Stimulated activated CD4-positive, alpha-beta T cell treated with anti-CD3 and anti-CD28 coated beads, Interleukin-2, amount 100 ng/mL, for 4 hours (primary cell): ENCODE measurements around the gene IL4R.
"Not testable (repeated sequence)": the region's sequence is repeated elsewhere in the genome, so short reads cannot be mapped to it uniquely, and the experiment has no call there.

Experiments used
- DNase-seq: peaks from one replicate; pipeline ENCODE4 v3.0.0-alpha.2; 2020; ENCODE audit warnings: low read depth

Gene IL4R

GRCh38 chr16:27381236-27381635 lies 67.5 kb downstream of the IL4R start:
- no peak for DNase-seq

GRCh38 chr16:27381974-27382855 lies 68.4 kb downstream of the IL4R start:
- no peak for DNase-seq

- no peak for DNase-seq
Observed at GRCh38 chr16:27383556-27384243, 69.9 kb downstream of the IL4R start.

GRCh38 chr16:27384425-27384824 lies 70.7 kb downstream of the IL4R start:
- no peak for DNase-seq

GRCh38 chr16:27385398-27385797 lies 71.6 kb downstream of the IL4R start:
- DNase-seq, result no peak

- DNase-seq, result no peak
Observed at GRCh38 chr16:27386674-27387073, 72.9 kb downstream of the IL4R start.

GRCh38 chr16:27387724-27388123 lies 74.0 kb downstream of the IL4R start:
- no peak for DNase-seq

GRCh38 chr16:27389272-27389961 lies 75.6 kb downstream of the IL4R start:
- DNase-seq, result no peak

- no peak for DNase-seq
Observed at GRCh38 chr16:27390151-27390550, 76.4 kb downstream of the IL4R start.

- no peak for DNase-seq
Observed at GRCh38 chr16:27392671-27393070, 78.9 kb downstream of the IL4R start.

- DNase-seq, result no peak
Observed at GRCh38 chr16:27394516-27394915, 80.7 kb downstream of the IL4R start.

- not testable (repeated sequence) for DNase-seq
Observed at GRCh38 chr16:27398341-27398893, 84.6 kb downstream of the IL4R start.

- DNase-seq, result no peak
Observed at GRCh38 chr16:27398894-27399853, 85.4 kb downstream of the IL4R start.

- DNase-seq, result no peak
Observed at GRCh38 chr16:27399969-27400368, 86.2 kb downstream of the IL4R start.

- no peak for DNase-seq
Observed at GRCh38 chr16:27400751-27401620, 87.2 kb downstream of the IL4R start.

- DNase-seq, result peak; percentile 84
Observed at GRCh38 chr16:27401768-27402568, 88.2 kb downstream of the IL4R start, which contains the start of gene IL21R. IL21R (plus strand) TSS chr16:27402174; CDS start chr16:27430072, 27,898 bp downstream.

- no peak for DNase-seq
Observed at GRCh38 chr16:27402569-27402963, 88.8 kb downstream of the IL4R start.

- no peak for DNase-seq
Observed at GRCh38 chr16:27402964-27403600, 89.3 kb downstream of the IL4R start.

GRCh38 chr16:27403601-27403992 lies 89.8 kb downstream of the IL4R start:
- DNase-seq, result no peak
